Upper lobe of left lung (tissue), 4 donors: ENCODE results near the gene TMEM183A.

Source experiments
- CTCF ChIP-seq, 6 experiments: fragments of 450-650 bp in 4 of 6; fragments of 200-600 bp in 2 of 6; sonication (generic) in 2 of 6; IDR thresholded peaks; one replicate each; pipeline ENCODE4 v1.5.1; 2016 to 2019; ENCODE audit warnings: antibody characterized with exemption in 6 of 6
- EP300 ChIP-seq, 4 donors: sonication (generic); formaldehyde crosslinking; IDR thresholded peaks; one replicate each; pipeline ENCODE4 v1.5.1; 2017; ENCODE audit warnings: antibody characterized with exemption in 4 of 4, control low read depth in 2 of 4
- POLR2A ChIP-seq, 4 donors: fragments of 450-650 bp; IDR thresholded peaks; one replicate each; pipeline ENCODE4 v1.5.1; 2016 to 2017; ENCODE audit warnings: antibody characterized with exemption in 4 of 4, mild to moderate bottlenecking in 2 of 4
- POLR2AphosphoS5 ChIP-seq, 2 donors: sonication (generic); formaldehyde crosslinking; IDR thresholded peaks; one replicate each; pipeline ENCODE4 v1.5.1; 2017; ENCODE audit warnings: antibody characterized with exemption in 2 of 2

GRCh38 chr1:202976633-202977032 is 30.5 kb upstream of the TMEM183A start:
- TF ChIP-seq CTCF (IDR thresholded peaks at IDR 0.05) (no peak), POLR2AphosphoS5 (IDR thresholded peaks at IDR 0.05) (no peak), EP300 (IDR thresholded peaks at IDR 0.05) (no peak), POLR2A (IDR thresholded peaks at IDR 0.05) (no peak)
